HG03342 (cell line): ENCODE results near the gene AMN1.
"Not testable (repeated sequence)": the region's sequence is repeated elsewhere in the genome, so short reads cannot be mapped to it uniquely, and the experiment has no call there.

Source experiments
- ATAC-seq: cut with Tn5 transposase; IDR thresholded peaks from one replicate; pipeline ENCODE4 v1.9.1; 2021; ENCODE audit warnings: mild to moderate bottlenecking, moderate library complexity; ENCODE audit not compliant: unreplicated experiment

AMN1 gene

GRCh38 chr12:31733549-31734432 lies 5.0 kb upstream of the AMN1 start:
- not testable (repeated sequence) for ATAC-seq

DNA sequence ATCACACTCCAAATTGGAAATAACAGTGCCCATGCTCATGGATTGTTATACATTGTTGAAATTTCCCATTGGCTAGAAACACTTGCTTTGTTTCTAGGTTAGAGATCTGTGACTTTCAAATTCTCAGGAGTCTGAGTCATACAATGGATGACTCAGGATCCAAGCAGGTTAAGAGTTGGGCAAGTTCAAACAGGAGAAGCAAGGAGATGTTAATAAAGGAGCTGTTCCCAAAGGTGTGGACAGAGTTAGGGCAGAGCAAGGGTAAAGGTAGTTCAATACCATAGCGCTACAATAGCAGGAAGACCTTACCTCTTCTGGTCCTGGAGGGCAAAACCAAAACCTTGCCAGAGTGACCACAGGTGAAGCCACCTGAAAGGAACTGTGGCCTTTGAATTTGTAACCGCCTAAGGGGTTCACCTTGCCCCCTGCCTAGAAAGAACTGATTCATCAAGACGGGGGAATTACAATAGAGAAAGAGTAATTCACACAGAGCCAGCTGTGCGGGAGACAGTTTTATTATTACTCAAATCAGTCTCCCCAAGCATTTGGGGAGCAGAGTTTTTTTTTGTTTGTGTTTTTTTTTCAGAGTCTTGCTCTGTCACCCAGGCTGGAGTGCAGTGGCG lies 4.2 kb upstream of the AMN1 start:
- no peak for ATAC-seq

DNA sequence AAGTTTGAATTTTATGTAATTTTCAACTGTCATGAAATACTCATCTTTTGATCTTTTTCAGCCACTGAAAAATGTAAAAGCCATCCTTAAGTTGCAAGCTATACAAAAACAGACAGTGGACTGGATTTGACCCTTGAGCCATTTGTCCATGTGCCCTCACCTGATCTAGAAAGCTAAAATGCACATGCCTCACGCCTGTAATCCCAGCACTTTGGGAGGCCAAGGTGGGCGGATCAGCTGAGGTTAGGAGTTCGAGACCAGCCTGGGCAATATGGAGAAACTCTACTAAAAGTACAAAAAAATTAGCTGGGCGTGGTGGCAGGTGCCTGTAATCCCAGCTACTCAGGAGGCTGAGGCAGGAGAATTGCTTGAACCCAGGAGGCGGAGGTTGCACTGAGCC lies 2.4 kb upstream of the AMN1 start:
- not testable (repeated sequence) for ATAC-seq

- ATAC-seq, result no peak
Measured at GRCh38 chr12:31729705-31730104, 884 bp upstream of the AMN1 start.

- no peak for ATAC-seq
Measured at GRCh38 chr12:31728289-31728916, 418 bp downstream of the AMN1 start.

- no peak for ATAC-seq
Measured at GRCh38 chr12:31727192-31727591, 1.6 kb downstream of the AMN1 start.

- ATAC-seq, result no peak
Measured at GRCh38 chr12:31726575-31726974, 2.2 kb downstream of the AMN1 start.

DNA sequence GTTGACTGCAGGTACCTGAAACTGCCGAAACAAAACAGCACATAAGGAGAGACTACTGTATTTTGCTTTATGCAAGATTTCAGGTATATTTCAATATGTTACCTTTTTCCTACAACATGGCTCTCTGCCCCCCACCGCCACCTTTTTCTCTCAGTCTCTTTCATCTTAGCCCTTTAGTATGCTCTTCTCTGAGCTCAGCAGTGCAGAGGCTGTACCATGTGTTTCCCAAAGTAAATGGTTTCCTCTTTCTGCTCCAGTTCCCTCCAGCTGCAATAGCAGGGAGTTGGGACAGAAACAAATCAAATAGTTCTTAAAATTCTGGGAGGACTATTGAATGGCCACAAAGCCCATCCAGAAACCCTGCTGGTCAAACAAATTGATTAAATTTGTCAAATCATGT lies 4.3 kb downstream of the AMN1 start:
- no peak for ATAC-seq

GRCh38 chr12:31722580-31722979 lies 6.2 kb downstream of the AMN1 start:
- ATAC-seq, result no peak

- ATAC-seq, result not testable (repeated sequence)
Measured at GRCh38 chr12:31718542-31719198, 10.2 kb downstream of the AMN1 start.

DNA sequence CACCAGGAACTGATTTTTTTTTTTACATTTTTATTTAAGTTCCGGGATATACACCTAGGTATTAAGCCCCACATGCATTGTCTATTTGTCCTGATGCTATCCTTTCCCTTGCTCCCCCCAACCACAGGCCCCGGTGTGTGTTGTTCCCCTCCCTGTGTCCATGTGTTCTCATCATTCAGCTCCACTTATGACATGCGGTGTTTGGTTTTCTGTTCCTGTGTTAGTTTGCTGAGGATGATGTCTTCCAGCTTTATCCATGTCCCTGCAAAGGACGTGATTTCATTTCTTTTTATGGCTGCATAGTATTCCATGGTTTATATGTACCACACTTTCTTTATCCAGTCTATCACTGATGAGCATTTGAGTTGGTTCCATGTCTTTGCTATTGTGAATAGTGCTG lies 11.8 kb downstream of the AMN1 start:
- not testable (repeated sequence) for ATAC-seq

DNA sequence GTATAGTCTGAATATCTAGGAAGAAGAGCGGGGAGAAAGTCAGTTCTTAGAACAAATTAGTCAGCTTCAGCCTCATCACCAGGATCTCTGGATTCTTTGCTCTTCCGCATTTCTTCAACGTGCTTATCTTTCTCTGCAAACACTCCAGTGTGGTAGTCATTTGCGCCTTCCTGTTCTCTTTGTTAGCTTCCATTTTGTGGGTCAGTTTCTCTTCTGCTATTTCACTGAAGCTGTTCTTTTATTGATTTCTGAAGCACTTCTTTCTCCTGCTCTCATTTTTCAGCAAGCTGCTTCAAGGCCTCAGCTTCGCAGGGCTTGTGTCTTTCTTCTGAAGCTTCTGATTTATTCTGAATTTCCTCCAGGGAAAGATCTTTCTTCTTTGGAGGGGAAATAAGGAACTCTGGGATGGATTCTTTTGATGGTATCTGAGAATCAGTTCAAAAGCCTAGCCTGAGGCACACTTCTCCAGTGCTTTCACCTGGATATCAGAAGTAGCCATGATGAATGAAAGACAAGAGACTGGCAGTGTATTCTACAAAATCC lies 13.5 kb downstream of the AMN1 start:
- peak; percentile 92 for ATAC-seq

DNA sequence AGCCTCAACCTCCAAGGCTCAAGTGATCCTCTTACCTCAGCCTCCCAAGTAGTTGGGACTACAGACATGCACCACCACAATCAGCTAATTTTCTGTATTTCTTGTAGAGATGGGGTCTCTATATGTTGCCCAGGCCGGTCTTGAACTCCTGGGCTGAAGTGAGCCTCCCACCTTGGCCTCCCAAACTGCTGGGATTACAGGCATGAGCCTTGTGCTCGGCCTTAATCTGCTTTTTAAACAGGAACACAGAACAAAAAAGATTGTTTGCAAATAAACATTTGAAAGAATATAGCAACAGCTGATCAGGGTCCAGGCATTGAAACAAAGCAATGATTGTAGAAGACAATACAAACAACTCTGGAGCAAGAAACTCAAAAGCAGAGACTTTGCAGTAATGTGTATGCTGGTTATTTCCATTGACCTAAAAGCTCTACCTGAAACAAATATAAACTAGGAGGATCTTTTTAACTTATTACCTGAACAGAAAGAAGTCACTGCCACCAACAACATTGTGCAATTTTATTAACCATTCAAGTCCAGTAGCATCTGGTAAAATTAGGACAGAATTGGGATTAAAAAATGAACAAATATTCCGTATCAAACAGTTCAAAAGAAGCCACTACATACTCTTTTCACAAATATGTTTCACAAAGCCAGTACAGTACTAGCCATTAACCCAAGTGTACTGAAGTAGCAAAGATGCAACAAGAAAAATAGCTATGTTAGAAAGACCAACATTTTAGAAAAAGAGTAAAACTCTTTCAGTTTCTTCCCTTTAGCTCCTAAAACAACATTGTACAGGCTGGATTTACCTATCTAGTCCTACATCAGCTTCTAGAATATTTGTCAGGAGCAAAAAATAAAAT lies 14.2 kb downstream of the AMN1 start:
- ATAC-seq, result no peak

GRCh38 chr12:31712877-31713276 lies 15.9 kb downstream of the AMN1 start:
- ATAC-seq, result no peak

DNA sequence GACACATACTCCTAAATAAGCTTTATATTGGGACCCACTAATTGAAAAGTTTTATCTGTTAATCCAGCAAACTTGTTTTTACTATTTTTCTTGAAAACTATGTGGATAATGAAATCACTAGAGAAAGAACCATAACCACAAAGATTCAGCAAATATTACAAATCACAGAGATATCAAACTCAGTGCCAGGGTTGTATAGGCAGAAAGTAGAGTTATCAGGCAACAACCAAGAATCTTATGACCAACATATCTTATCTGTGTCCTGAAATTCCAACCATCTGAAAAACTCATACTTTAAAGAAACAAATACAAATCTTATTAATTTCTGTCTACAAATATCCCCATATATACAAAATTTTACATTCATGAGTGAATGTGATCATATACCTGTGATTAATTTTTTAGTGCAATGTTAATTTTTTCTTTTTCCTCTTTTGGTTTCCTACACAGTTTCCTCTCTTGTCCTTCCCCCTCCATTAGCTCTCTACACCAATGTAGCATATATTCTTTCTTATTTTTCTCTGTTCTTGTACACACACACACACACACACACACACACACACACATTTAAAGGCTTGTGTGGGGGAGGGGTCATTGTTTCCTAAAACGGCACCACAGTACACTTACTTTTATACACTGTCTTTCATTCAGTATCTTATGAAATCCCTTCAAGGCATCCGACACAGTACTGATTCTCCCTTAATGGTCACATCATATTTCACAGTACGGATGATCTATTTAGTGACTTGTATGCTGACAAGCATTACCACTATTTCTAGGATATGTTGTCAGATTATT lies 18.6 kb downstream of the AMN1 start:
- no peak for ATAC-seq

DNA sequence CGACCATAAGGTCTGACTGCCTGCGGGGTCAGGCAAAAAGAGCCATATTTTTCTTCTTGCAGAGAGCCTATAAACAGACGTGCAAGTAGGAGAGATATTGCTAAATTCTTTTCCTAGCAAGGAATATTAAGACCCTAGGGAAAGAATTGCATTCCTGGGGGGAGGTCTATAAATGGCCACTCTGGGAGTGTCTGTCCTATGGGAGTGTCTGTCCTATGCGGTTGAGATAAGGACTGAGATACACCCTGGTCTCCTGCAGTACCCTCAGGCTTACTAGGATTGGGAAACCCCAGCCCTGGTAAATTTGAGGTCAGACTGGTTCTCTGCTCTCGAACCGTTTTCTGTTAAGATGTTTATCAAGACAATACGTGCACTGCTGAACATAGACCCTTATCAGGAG lies 20.7 kb downstream of the AMN1 start:
- not testable (repeated sequence) for ATAC-seq

- ATAC-seq, result no peak
Measured at GRCh38 chr12:31705621-31706020, 23.2 kb downstream of the AMN1 start.

DNA sequence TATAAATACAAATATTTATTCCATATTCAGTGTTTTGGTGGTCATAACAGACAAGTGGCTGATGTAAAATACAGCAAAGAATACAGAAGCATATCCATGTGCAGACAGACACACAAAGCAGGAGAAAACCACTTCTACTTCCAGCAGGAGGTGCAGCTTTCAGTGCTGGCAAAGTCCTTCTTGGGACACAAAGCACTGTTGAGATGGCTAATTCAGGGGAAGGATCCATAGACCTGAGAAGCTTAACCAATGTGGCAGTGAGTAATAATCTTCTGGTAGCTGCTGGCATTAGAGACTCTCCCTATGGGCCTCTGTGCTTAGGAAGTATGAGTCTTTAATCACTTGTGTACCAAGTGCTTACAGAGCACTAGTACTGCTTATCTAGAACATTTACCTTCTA lies 26.8 kb downstream of the AMN1 start:
- no peak for ATAC-seq

DNA sequence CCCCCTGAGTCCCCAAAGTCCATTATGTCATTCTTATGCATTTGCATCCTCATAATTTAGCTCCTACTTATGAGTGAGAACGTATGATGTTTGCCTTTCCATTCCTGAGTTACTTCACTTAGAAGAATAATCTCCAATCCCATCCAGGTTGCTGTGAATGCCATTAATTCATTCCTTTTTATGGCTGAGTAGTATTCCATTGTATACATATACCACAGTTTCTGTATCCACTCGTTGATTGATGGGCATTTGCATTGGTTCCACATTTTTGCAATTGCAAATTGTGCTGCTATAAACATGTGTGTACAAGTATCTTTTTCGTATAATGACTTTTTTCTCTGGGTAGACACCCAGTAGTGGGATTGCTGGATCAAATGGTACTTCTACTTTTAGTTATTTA lies 38.9 kb downstream of the AMN1 start:
- not testable (repeated sequence) for ATAC-seq
